Natural killer cell treated with Interleukin-12 subunit alpha and Interleukin-12 subunit beta and Interleukin-15 and Interleukin-18, amount 100 ng/mL, for 72 hours (primary cell): ENCODE data around the gene PRKACB. TPM values are rescaled to one million over a fixed set of nuclear protein-coding genes. Genes with fewer than 3 reads are reported as not detected.

Source experiments
- ATAC-seq, 2 donors: fragments of 150-1000 bp; cut with Tn5 transposase in 1 of 2; sonication (Bioruptor Pico), chemical (Tn5 transposase) in 1 of 2; 2 replicates each; pipeline ENCODE4 v1.10.0; 2021
- DNase-seq: peaks from one replicate; pipeline ENCODE4 v3.0.0; 2022; ENCODE audit warnings: low spot score
- H3K27ac Mint-ChIP-seq, 2 donors: 1 replicate in 1 of 2; 2 replicates in 1 of 2; pipeline ENCODE4 v1.8.0; 2022; ENCODE audit warnings: mixed read lengths in 2 of 2, mild to moderate bottlenecking in 1 of 2, moderate library complexity in 1 of 2
- H3K27me3 Mint-ChIP-seq, 2 donors: 1 replicate in 1 of 2; 2 replicates in 1 of 2; pipeline ENCODE4 v1.8.0; 2022; ENCODE audit warnings: mixed read lengths in 2 of 2
- H3K36me3 Mint-ChIP-seq: one replicate; pipeline ENCODE4 v1.8.0; 2022; ENCODE audit warnings: mixed read lengths
- H3K4me1 Mint-ChIP-seq, 2 donors: 1 replicate in 1 of 2; 2 replicates in 1 of 2; pipeline ENCODE4 v1.8.0; 2022; ENCODE audit warnings: low read depth in 2 of 2, mixed read lengths in 2 of 2, mild to moderate bottlenecking in 1 of 2
- H3K4me3 Mint-ChIP-seq: one replicate; pipeline ENCODE4 v1.8.0; 2022; ENCODE audit warnings: mixed read lengths
- H3K9me3 Mint-ChIP-seq: 2 replicates; pipeline ENCODE4 v1.8.0; 2022; ENCODE audit warnings: mixed read lengths
- total RNA-seq, 2 donors: library from RNA; stranded (reverse); gene quantifications; one replicate each; pipeline ENCODE4 v1.2.3, GENCODE V29; 2022

PRKACB gene
- total RNA-seq, 2 donors from 2014 or later: 46.6 to 65.9 TPM

DNA sequence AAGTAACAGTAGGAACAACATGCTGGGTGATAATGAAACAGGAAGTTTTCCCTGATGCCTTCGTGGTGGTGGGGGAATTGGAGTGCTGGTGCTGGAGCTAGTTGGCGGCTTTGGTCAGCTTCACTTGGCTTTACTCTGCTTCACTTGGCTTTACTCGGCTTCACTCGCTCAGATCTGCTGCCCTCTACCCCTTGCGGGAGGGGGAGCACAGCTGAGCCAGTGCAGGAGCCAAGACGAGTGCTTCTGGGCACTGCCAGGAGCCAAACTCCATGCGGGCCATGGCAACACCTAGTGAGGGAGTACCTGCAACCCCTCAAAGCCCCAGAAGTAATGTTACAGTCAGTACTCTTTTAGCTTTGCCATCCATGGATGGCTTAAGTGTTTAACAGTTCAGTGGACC, 10.6 kb upstream of the PRKACB start:
- no peak for ATAC-seq
- Mint-ChIP-seq H3K27ac (no peak overlapping the region), H3K27me3 (no peaks in the 10 kb centered on the region), H3K4me1 (peaks cover 0 to 13% of the 10 kb centered on the region in 2 donors), H3K4me3 (no peak overlapping the region), H3K9me3 (no peaks in the 10 kb centered on the region), H3K36me3 (no peaks in the 10 kb centered on the region)
- no peak for DNase-seq

DNA sequence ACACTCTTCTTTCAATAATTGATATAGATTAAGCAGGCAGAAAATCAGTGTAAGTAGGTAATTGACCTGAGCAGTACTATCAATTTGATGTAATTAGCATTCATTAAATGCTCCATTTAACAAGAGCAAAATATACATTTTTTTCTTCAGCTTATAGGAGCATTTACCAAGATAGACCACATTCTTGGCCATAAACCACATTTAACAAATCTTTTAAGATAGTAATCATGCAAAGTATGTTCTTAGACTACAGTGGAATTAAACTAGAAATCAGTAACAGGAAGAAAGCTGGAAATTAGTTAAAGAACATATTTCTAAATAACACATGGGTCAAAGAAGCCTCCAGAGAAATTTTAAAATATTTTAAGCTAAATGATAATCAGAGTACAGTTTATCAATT, 8.7 kb upstream of the PRKACB start:
- Mint-ChIP-seq H3K36me3 (no peaks in the 10 kb centered on the region), H3K4me1 (peaks cover 0 to 13% of the 10 kb centered on the region in 2 donors), H3K27me3 (no peaks in the 10 kb centered on the region), H3K9me3 (no peaks in the 10 kb centered on the region), H3K4me3 (no peak overlapping the region), H3K27ac (no peak overlapping the region)
- DNase-seq (no peak), ATAC-seq (no peak)

DNA sequence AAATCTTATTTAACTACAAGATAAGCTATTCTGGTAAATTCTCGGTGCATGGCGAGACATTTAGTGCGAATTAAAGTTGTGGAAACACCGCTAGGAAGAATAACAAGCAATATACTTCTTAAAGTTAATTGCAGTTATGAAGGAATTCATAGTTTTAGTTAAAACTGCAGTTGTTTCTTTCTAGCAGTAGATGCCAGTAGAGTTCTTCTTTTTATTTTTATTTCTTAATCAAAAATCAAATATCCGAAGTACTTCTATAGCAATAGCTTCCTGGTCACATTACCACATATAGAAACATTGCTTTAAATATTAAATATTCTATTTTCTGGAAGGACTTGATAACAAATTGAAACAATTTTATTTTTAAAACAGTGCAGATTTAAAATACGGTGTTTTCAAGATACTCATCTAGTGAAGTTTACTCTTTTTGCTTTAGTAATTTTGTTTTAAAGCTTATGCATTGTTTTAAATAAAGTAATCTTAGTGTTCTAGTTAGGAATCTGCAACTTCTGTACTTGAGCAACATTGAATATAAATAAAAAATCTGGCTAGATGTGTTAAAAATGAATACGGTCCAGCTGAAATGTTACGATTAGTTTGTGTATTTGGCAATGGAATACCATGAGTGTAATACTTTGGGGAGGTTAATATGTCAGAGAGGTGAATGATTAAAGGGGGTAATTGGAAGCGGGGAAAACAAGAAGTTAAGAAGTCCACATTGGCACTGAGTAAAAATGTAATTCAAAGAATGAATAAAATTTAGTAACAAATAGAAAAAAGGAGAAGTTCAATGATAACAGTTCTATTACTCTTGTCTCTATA, 2.7 kb upstream of the PRKACB start:
- no peaks in the 10 kb centered on the region for H3K27me3 Mint-ChIP-seq
- H3K9me3 Mint-ChIP-seq: no peaks in the 10 kb centered on the region

DNA sequence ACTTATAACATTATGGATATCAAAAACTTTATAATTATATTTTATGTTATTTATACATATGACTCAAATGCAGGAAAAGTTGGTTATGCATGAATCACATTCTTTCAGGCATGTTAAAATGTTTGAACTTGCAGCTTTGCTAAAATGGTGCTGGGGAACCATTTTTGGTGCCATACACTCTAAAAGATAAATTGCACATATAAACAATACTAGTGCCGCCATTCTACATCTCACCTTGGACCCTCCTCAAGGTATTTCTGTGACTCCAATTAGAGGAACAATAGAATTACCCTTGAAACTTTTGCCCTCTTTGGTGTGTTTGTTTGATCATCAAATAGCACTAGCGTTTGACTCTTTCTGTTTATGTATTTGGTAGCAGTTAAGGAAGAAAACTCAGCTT, 997 bp downstream of the PRKACB start:
- Mint-ChIP-seq H3K4me1 (peaks cover 23 to 46% of the 10 kb centered on the region in 2 donors), H3K36me3 (peaks cover 4% of the 10 kb centered on the region), H3K27ac (peak overlapping the region; percentile 96 to 97), H3K9me3 (no peaks in the 10 kb centered on the region), H3K27me3 (no peaks in the 10 kb centered on the region), H3K4me3 (peak overlapping the region; percentile 91)
- no peak for ATAC-seq
- no peak for DNase-seq

More for the DNA sequence above, 2.7 kb upstream of the PRKACB start:
- Mint-ChIP-seq H3K4me1 (peaks cover 11 to 29% of the 10 kb centered on the region in 2 donors), H3K36me3 (peaks cover 4% of the 10 kb centered on the region), H3K27ac (peak overlapping the region in 1 of 2 donors; percentile 47), H3K4me3 (no peak overlapping the region)
- DNase-seq (no peak), ATAC-seq (no peak)

DNA sequence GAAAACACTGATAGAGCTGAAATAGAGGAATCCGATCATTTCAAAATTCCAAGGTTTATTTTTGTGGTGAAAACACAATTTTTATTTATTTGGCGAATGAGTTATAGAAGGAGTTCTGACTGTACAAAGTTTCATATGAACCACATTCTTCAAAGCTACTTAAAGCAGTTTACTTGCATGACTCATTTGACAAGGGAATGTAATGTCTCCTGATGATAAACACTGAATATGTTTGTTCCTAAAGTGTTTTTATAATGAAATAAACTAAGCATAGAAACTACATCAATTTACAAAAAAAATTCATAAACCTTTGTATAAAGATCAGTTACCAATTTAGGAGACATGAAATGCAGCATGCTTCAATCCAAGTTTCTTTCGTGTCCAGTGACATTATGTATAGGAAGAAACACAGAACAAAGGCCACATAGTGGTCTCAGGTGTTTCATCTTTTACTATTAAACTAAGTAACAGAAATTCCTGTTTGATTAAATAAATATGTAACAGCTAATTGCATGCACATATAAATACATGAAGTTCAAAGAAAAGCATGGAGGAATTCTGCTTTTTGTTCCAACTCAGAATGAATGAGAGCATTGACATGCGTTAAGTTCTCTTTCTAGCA, 2.5 kb downstream of the PRKACB start:
- Mint-ChIP-seq H3K4me3 (peak overlapping the region; percentile 91), H3K9me3 (no peaks in the 10 kb centered on the region), H3K27ac (peak overlapping the region; percentile 96 to 97), H3K36me3 (peaks cover 13% of the 10 kb centered on the region), H3K27me3 (no peaks in the 10 kb centered on the region), H3K4me1 (peaks cover 32 to 57% of the 10 kb centered on the region in 2 donors)
- DNase-seq (no peak), ATAC-seq (peak in 1 of 2 donors; percentile 79)

DNA sequence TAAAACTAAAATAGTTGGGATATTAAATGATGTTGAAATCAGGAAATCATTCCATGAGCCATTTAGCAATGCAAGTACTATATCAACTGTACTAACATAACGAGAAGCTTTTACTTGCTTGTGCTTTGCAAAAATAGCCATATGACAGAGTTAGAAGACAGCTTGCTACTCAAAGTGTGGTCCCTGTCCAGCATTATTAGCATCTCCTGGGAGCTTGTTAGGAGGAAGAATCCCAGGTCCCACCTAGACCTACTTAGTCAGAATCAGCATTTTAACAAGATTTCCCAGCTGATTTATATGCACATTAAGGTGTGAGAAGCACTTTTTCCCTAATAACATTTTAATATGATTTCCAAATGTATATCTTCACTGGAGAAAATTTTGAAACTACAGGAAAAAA, 4.7 kb downstream of the PRKACB start:
- Mint-ChIP-seq H3K36me3 (peaks cover 29% of the 10 kb centered on the region), H3K27me3 (no peaks in the 10 kb centered on the region), H3K4me3 (peak overlapping the region; percentile 91), H3K4me1 (peaks cover 51 to 70% of the 10 kb centered on the region in 2 donors), H3K9me3 (no peaks in the 10 kb centered on the region), H3K27ac (peak overlapping the region in 1 of 2 donors; percentile 97)
- DNase-seq (no peak), ATAC-seq (no peak)

DNA sequence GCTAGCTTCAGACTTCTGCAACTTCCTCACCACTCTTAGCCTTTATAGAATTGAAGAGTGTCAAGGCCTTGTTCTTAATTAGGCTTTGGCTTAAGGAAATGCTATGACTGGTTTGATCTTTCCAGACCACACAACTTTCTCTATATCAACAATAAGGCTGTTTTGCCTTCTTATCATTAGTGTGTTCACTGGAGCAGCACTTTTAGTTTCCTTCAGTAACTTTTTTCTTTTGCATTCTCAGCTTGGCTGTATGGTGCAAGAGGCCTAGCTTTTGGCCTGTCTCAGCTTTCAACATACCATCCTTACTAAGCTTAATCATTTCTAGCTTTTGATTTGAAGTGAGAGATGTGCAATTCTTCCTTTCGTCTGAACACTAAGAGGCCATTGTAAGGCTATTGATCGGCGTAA, 8.6 kb downstream of the PRKACB start:
- Mint-ChIP-seq H3K27me3 (no peaks in the 10 kb centered on the region), H3K4me3 (peak overlapping the region; percentile 89), H3K27ac (peak overlapping the region; percentile 88 to 94), H3K9me3 (no peaks in the 10 kb centered on the region), H3K36me3 (peaks cover 26% of the 10 kb centered on the region), H3K4me1 (peaks cover 66 to 79% of the 10 kb centered on the region in 2 donors)
- ATAC-seq: peak; percentile 87 to 91
- DNase-seq: no peak

DNA sequence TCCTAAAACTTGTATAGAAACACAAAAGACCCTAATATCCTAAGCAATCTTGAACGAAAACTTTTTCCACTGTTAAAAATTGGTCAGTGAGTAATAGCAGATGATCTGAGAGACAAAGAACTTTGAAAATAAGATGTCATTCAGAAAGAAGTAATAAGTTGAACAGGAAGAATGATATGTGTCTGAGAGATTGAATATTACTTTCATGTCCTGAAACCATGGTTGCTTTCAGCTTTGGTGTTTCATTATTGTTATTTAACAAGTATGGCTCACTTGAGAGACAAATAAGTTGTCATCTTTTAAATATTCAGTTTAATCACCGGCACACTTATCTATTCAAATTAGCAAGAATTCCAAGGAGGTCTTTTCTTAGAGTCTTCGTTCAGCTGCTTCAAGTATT, 11.4 kb downstream of the PRKACB start:
- Mint-ChIP-seq H3K27ac (peak overlapping the region; percentile 88 to 94), H3K4me3 (peak overlapping the region; percentile 76), H3K27me3 (no peaks in the 10 kb centered on the region), H3K36me3 (peaks cover 29% of the 10 kb centered on the region), H3K4me1 (peaks cover 72 to 95% of the 10 kb centered on the region in 2 donors), H3K9me3 (no peaks in the 10 kb centered on the region)
- ATAC-seq (peak in 1 of 2 donors; percentile 37), DNase-seq (no peak)

DNA sequence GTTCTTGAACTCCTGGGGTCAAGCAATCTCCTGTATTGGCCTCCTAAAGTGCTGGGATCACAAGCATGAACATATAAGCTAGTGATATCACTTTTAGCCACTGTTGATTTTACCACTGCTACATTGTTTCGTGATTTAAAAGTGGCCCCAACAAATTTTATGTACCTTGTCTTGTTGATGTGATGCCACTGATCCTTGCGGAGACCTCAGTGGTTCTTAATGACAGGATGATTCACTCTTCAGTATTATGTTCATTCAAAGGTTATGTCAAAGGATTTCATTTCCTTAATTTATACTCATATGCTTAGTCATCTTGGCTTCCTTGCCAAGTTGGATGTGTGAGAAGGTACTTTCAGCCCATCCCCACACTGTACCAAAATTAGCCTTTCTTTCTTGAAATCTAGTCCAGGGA, 12.1 kb downstream of the PRKACB start:
- Mint-ChIP-seq H3K27me3 (no peaks in the 10 kb centered on the region), H3K9me3 (no peaks in the 10 kb centered on the region), H3K4me1 (peaks cover 71 to 93% of the 10 kb centered on the region in 2 donors), H3K27ac (peak overlapping the region; percentile 88 to 94), H3K36me3 (peaks cover 23% of the 10 kb centered on the region), H3K4me3 (peak overlapping the region; percentile 76)
- DNase-seq (no peak), ATAC-seq (peak; percentile 68 to 73)

DNA sequence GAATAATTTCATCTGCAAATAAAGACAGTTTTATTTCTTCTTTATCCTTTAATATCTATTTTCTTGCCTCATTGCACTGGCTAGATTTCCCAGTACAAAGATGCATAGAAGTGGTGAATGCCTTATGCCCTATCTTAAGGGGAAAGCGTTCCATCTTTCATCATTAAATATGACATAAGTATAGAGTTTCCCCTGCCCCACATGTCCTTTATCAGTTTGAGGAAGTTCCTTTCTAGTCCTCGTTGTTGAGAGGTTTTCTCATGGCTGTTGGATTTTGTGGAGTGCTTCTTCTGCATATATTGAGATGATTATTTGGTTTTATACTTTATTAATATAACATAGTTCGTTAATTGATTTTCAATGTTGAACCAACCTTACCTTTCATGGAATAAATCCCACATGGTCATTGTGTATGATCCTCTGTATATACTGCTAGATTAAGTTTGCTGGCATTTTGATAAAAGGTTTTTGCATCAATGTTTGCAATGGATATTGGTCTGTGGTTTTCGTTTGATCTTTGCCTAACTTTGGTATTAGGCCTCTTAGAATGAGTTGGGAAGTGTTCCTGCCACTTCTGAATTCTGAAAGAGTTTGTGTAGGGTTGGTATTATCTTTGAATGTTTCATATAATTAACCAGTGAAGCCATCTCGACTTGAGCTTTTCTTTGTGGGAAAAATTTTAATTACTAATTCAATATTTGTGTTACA, 15.6 kb downstream of the PRKACB start:
- Mint-ChIP-seq H3K4me1 (peaks cover 66 to 91% of the 10 kb centered on the region in 2 donors), H3K27ac (peak overlapping the region; percentile 54 to 88), H3K27me3 (no peaks in the 10 kb centered on the region), H3K36me3 (peaks cover 11% of the 10 kb centered on the region), H3K9me3 (no peaks in the 10 kb centered on the region), H3K4me3 (peak overlapping the region; percentile 57)
- ATAC-seq: no peak
- DNase-seq: no peak

DNA sequence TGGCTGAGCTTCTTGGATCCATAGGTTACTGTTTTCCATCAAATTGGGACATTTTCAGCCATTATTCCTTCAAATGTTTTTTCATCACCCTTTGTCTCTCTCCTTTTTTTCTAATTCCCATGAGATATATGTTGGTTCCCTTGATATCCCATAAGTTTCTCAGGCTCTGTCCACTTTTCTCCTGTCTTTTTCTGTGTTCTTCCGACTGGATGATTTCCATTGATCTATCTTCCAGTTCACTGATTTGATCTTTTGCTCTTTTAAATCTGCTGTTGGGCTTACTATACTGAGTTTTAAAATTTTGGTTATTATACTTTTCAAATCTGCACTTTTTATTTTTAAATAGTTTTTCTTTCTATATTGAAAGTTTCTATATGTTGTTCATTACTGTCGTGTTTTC, 18.2 kb downstream of the PRKACB start:
- DNase-seq (no peak), ATAC-seq (no peak)
- H3K4me3 Mint-ChIP-seq: peak overlapping the region; percentile 64
- H3K36me3 Mint-ChIP-seq: peaks cover 11% of the 10 kb centered on the region
- peaks cover 55 to 76% of the 10 kb centered on the region in 2 donors for H3K4me1 Mint-ChIP-seq
- H3K27me3 Mint-ChIP-seq: no peaks in the 10 kb centered on the region
- peak overlapping the region; percentile 77 to 85 for H3K27ac Mint-ChIP-seq
- H3K9me3 Mint-ChIP-seq: no peaks in the 10 kb centered on the region

DNA sequence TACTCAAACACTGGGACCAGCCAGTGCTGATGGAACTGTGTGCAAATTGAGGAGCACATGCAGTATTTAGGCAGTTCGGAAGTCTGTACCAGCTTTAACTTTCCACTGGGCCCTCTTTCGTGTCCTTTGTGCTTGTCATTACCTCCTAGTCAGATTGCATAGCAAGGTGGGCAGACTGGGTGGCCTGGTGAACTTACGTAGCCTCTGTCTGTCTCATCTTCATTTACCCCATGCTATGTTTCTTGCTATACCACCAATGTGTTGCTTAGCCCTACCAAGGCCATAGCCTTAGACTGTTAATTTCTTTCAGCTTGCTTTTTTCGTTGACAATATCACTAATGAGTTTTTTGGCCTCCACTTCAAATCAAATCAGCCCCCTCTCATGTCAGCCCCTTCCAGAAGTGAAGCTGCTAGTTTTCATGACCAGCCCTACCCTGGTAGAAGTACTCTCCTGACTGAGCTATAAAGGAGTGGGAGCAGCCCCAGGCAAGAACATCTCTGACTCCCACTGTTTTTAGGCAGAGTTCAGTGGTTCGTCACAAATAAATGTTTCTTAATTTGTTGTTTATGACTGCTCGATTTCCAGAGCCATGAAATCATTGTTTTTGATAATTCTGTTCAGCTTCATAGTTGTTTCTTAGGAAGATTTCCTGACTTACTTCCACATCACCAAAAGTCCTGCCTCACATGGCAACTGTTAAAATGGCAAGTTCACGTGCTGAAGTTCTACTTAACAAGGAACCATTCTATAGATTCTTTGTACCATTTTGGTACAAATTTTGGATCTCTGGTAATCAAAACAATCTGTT, 19.3 kb downstream of the PRKACB start:
- H3K27me3 Mint-ChIP-seq: no peaks in the 10 kb centered on the region
- peak overlapping the region; percentile 84 for H3K4me3 Mint-ChIP-seq
- ATAC-seq (peak; percentile 32 to 52), DNase-seq (no peak)
- no peaks in the 10 kb centered on the region for H3K9me3 Mint-ChIP-seq
- peak overlapping the region; percentile 77 to 85 for H3K27ac Mint-ChIP-seq
- peaks cover 54 to 76% of the 10 kb centered on the region in 2 donors for H3K4me1 Mint-ChIP-seq
- peaks cover 4% of the 10 kb centered on the region for H3K36me3 Mint-ChIP-seq

DNA sequence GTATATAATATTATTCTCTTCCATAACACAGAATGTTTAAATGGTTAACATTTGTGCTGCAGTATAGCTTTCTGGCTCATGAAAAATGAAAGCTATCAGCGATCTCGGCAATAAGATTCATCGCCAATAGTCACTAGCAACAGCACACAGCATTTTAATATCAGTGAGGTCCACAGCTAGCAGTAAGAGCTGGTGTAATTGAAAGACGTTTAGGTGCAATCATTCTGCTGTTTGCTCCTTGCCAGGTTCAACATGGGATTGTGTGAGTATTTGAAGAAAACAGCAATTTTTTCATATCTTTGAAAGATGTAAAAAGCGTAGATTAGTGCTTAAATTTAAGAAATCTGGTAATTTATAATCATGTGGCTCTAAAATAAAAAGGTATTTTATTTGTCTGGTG, 20.1 kb downstream of the PRKACB start:
- peaks cover 4% of the 10 kb centered on the region for H3K36me3 Mint-ChIP-seq
- H3K4me3 Mint-ChIP-seq: peak overlapping the region; percentile 84
- peaks cover 60 to 77% of the 10 kb centered on the region in 2 donors for H3K4me1 Mint-ChIP-seq

More for the DNA sequence above, 20.1 kb downstream of the PRKACB start:
- Mint-ChIP-seq H3K27me3 (no peaks in the 10 kb centered on the region), H3K9me3 (no peaks in the 10 kb centered on the region), H3K27ac (peak overlapping the region; percentile 77 to 85)
- DNase-seq: no peak
- ATAC-seq: no peak
